IMR-90 (cell line): Measurements from ENCODE around the gene METTL14. TPM values are rescaled to one million over a fixed set of nuclear protein-coding genes. Genes with fewer than 3 reads are reported as not detected.

Experiments
- ATAC-seq: fragments of 200-7000 bp; cut with Tn5 transposase; 2 replicates; pipeline ENCODE4 v1.9.1; 2020; ENCODE audit warnings: low read depth, mild to moderate bottlenecking, moderate library complexity
- BruUV-seq: library from RNA; stranded (reverse); fragments of 400-500 nt; replicated peaks from 2 replicates; lab custom pipeline; 2021; lab: Mats Ljungman, UMichigan
- CTCF ChIA-PET: fragments of 300-600 bp; formaldehyde crosslinking; extraction: SDS; loops from one replicate; lab custom pipeline; 2021; ENCODE audit warnings: antibody characterized with exemption; lab: Yijun Ruan, JAX
- POLR2A ChIA-PET: fragments of 300-600 bp; sonication (Branson Sonifier 250); formaldehyde crosslinking; loops from one replicate; lab custom pipeline; 2022; ENCODE audit warnings: antibody characterized with exemption; ENCODE audit not compliant: unreplicated experiment; lab: Charles Lee
- DNase-seq: peaks from one replicate; pipeline ENCODE4 v3.0.0; 2013
- H2AFZ ChIP-seq: replicated peaks from 2 replicates; pipeline ENCODE3; 2013; ENCODE audit warnings: low read length, mild to moderate bottlenecking; ENCODE audit not compliant: poor library complexity
- H2AK5ac ChIP-seq: 2 replicates; pipeline ENCODE4 v1.6.1; 2013; ENCODE audit warnings: low read depth, low read length, inconsistent platforms
- H2AK9ac ChIP-seq: replicated peaks from 2 replicates; pipeline ENCODE3; 2013; ENCODE audit warnings: mild to moderate bottlenecking, low read depth, low read length, moderate library complexity; ENCODE audit not compliant: poor library complexity
- H2BK120ac ChIP-seq: 2 replicates; pipeline ENCODE4 v1.6.1; 2013; ENCODE audit warnings: low read depth, low read length, inconsistent platforms
- H2BK15ac ChIP-seq: 3 replicates; pipeline ENCODE4 v1.6.1; 2013; ENCODE audit warnings: low read depth, low read length, inconsistent platforms
- H2BK20ac ChIP-seq: 2 replicates; pipeline ENCODE4 v1.6.1; 2013; ENCODE audit warnings: low read depth, mild to moderate bottlenecking, inconsistent platforms, low read length, moderate library complexity
- H2BK5ac ChIP-seq: 2 replicates; pipeline ENCODE4 v1.6.1; 2013; ENCODE audit warnings: mild to moderate bottlenecking, low read depth, low read length, inconsistent platforms; ENCODE audit not compliant: poor library complexity, severe bottlenecking
- H3K14ac ChIP-seq: replicated peaks from 2 replicates; pipeline ENCODE4 v1.6.1; 2013; ENCODE audit warnings: low read depth, low read length, inconsistent platforms
- H3K18ac ChIP-seq: 2 replicates; pipeline ENCODE4 v1.6.1; 2013; ENCODE audit warnings: low read depth, low read length, control low read depth
- H3K23ac ChIP-seq: 2 replicates; pipeline ENCODE4 v1.6.1; 2013; ENCODE audit warnings: low read depth, low read length, inconsistent platforms
- H3K27ac ChIP-seq: 2 replicates; pipeline ENCODE4 v1.5.1; 2013; ENCODE audit warnings: mild to moderate bottlenecking, control low read depth, low read length; ENCODE audit not compliant: insufficient read depth
- H3K27me3 ChIP-seq: 2 replicates; pipeline ENCODE4 v1.6.1; 2013; ENCODE audit warnings: low read length; ENCODE audit not compliant: control insufficient read depth, insufficient read depth
- H3K36me3 ChIP-seq: 2 replicates; pipeline ENCODE4 v1.6.1; 2013; ENCODE audit warnings: low read length, mixed read lengths; ENCODE audit not compliant: control insufficient read depth, insufficient read depth
- H3K4ac ChIP-seq: 2 replicates; pipeline ENCODE4 v1.6.1; 2013; ENCODE audit warnings: low read depth, low read length, inconsistent platforms
- H3K4me1 ChIP-seq: 2 replicates; pipeline ENCODE4 v1.6.1; 2013; ENCODE audit warnings: low read length, mixed read lengths; ENCODE audit not compliant: control insufficient read depth, insufficient read depth
- H3K4me2 ChIP-seq: 2 replicates; pipeline ENCODE4 v1.6.1; 2013; ENCODE audit warnings: low read depth, mild to moderate bottlenecking, control low read depth, low read length, moderate library complexity
- H3K4me3 ChIP-seq: 2 replicates; pipeline ENCODE4 v1.5.1; 2013; ENCODE audit warnings: low read depth, mild to moderate bottlenecking, control low read depth, low read length, moderate library complexity; ENCODE audit not compliant: insufficient read depth
- H3K56ac ChIP-seq: 2 replicates; pipeline ENCODE4 v1.6.1; 2013; ENCODE audit warnings: low read length, inconsistent platforms; ENCODE audit not compliant: insufficient read depth; ENCODE audit errors: extremely low read depth
- H3K79me1 ChIP-seq, 2 experiments: 2 replicates each; pipeline ENCODE4 v1.6.1; 2013; ENCODE audit warnings: low read length in 2 of 2, inconsistent platforms in 1 of 2, low read depth in 1 of 2
- H3K9ac ChIP-seq: 2 replicates; pipeline ENCODE4 v1.6.1; 2013; ENCODE audit warnings: low read depth, low read length, control low read depth
- H3K9me1 ChIP-seq: 2 replicates; pipeline ENCODE4 v1.6.1; 2013; ENCODE audit warnings: low read length, inconsistent platforms; ENCODE audit not compliant: insufficient read depth
- H3K9me3 ChIP-seq: 2 replicates; pipeline ENCODE4 v1.6.1; 2013; ENCODE audit warnings: low read length; ENCODE audit not compliant: control insufficient read depth, insufficient read depth
- H4K20me1 ChIP-seq: 2 replicates; pipeline ENCODE4 v1.6.1; 2013; ENCODE audit warnings: low read length, inconsistent platforms; ENCODE audit not compliant: insufficient read depth
- H4K5ac ChIP-seq: 2 replicates; pipeline ENCODE4 v1.6.1; 2013; ENCODE audit warnings: mild to moderate bottlenecking, low read depth, low read length, control low read depth
- H4K8ac ChIP-seq, 2 experiments: 2 replicates each; pipeline ENCODE4 v1.6.1; 2013; ENCODE audit warnings: low read depth in 2 of 2, low read length in 2 of 2, control low read depth in 1 of 2, inconsistent platforms in 1 of 2
- H4K91ac ChIP-seq: 2 replicates; pipeline ENCODE4 v1.6.1; 2013; ENCODE audit warnings: low read depth, low read length, inconsistent platforms; ENCODE audit not compliant: insufficient read depth
- FOS ChIP-seq: fragments of 150-350 bp; IDR thresholded peaks from 2 replicates; pipeline ENCODE4 v1.6.1; 2016; ENCODE audit warnings: low read depth, low read length
- RFX5 ChIP-seq: IDR thresholded peaks from 2 replicates; pipeline ENCODE4 v1.8.0; 2012; ENCODE audit warnings: low read depth, mild to moderate bottlenecking, low read length, moderate library complexity
- WGBS, 2 experiments: methylation state at CpG; one replicate each; pipeline versions ENCODE4 v1.1.5 to v1.1.7; 2013; ENCODE audit warnings: missing lambda C conversion rate in 2 of 2; ENCODE audit not compliant: insufficient read length in 1 of 2; ENCODE audit errors: extremely low coverage in 2 of 2; 5-methylcytosine and 5-hydroxymethylcytosine counted together
- dilution Hi-C: fragments of 300-500 bp; cut with HindIII; formaldehyde crosslinking; loops from one replicate; pipeline ENCODE4 v1.14.3; 2018; ENCODE audit warnings: low sequenced_read_pairs; ENCODE audit not compliant: unreplicated experiment
- in situ Hi-C: fragments of 300-500 bp; cut with MboI; formaldehyde crosslinking; loops from 3 replicates; pipeline ENCODE4 v1.14.3; 2019; ENCODE audit warnings: low sequenced_read_pairs, inconsistent platforms, mixed read lengths
- intact Hi-C: fragments of 100-400 bp; cut with micrococcal nuclease; formaldehyde crosslinking; loops from 2 replicates; pipeline ENCODE4 v1.10.0; 2022
- polyA plus RNA-seq, 3 experiments: library from polyadenylated mRNA; depleted of rRNA; stranded (reverse); fragments of >200 nt; gene quantifications; 2 replicates each; pipeline ENCODE4 v1.2.3, GENCODE V29; 2012; ENCODE audit warnings: low replicate concordance in 1 of 3
- total RNA-seq: library from RNA; depleted of rRNA; stranded (reverse); fragments of >200 nt; gene quantifications from 2 replicates; pipeline ENCODE4 v1.2.3, GENCODE V29; 2012

The METTL14 gene
- total and polyA plus RNA-seq, 2 of the 4 experiments (the other 2 are of a cell fraction), result 5.0 to 9.3 TPM

GRCh38 chr4:118749347-118749988 lies 64.3 kb downstream of the METTL14 start:
- Histone ChIP-seq H4K5ac (peak overlapping the region; percentile 43; the same call in 1 of the 2 replicates), H2AFZ (no peak overlapping the region), H2BK15ac (no peak overlapping the region), H4K20me1 (peaks cover 21% of the 10 kb centered on the region; the same call in 1 of the 2 replicates), H3K4me1 (peaks cover 6% of the 10 kb centered on the region; the same call in 1 of the 2 replicates), H3K56ac (no peak overlapping the region), H2BK5ac (peak overlapping the region; percentile 24), H3K79me1 (peaks cover 20 to 52% of the 10 kb centered on the region in 2 experiments), H3K36me3 (peaks cover 42% of the 10 kb centered on the region), H2AK5ac (no peak overlapping the region), H3K27ac (peak overlapping the region; percentile 40; the same call in 1 of the 2 replicates), H3K4me2 (no peak overlapping the region), H3K4ac (no peak overlapping the region), H3K27me3 (no peaks in the 10 kb centered on the region), H4K8ac (no peak overlapping the region), H3K9me3 (no peaks in the 10 kb centered on the region), H3K23ac (no peak overlapping the region), H3K4me3 (no peak overlapping the region), H3K14ac (no peak overlapping the region), H3K18ac (no peak overlapping the region), H2BK120ac (no peak overlapping the region), H4K91ac (no peak overlapping the region), H2BK20ac (no peak overlapping the region), H3K9me1 (peaks cover 7% of the 10 kb centered on the region), H3K9ac (no peak overlapping the region; the same call in 1 of the 2 replicates), H2AK9ac (no peak overlapping the region)
- dilution Hi-C loops, result no loop called here
- no TSS peak for BruUV-seq
- DNase-seq (no peak), ATAC-seq (no peak)
- POLR2A ChIA-PET, result no interaction called here
- in situ Hi-C loops, result loop anchor here (10.0 kb wide), 1 partner anchor 225 kb away; no protein-coding TSS in a partner anchor
- no peak for TF ChIP-seq FOS
- TF ChIP-seq RFX5, result no peak
- intact Hi-C loops, result no loop called here
- WGBS, 2 experiments, result 50% methylated on average over 1 of the region's 5 CpGs; no CpG with 5 or more reads in 1 of the 2 experiments
- CTCF ChIA-PET, result no interaction called here
